Glutamatergic neuron (in vitro differentiated cells): Measurements from ENCODE around the gene ARGLU1. TPM values are rescaled to one million over a fixed set of nuclear protein-coding genes. Genes with fewer than 3 reads are reported as not detected.

Source experiments
- DNase-seq: peaks from one replicate; pipeline ENCODE4 v3.0.0; 2022
- H3K27ac Mint-ChIP-seq: one replicate; pipeline ENCODE4 v1.8.0; 2020; ENCODE audit warnings: mild to moderate bottlenecking, mixed read lengths, inconsistent platforms; ENCODE audit not compliant: unreplicated experiment
- H3K27me3 Mint-ChIP-seq: one replicate; pipeline ENCODE4 v1.8.0; 2020; ENCODE audit warnings: mild to moderate bottlenecking, moderate library complexity, mixed read lengths, inconsistent platforms; ENCODE audit not compliant: unreplicated experiment
- H3K36me3 Mint-ChIP-seq: one replicate; pipeline ENCODE4 v1.8.0; 2020; ENCODE audit warnings: mild to moderate bottlenecking, mixed read lengths, inconsistent platforms; ENCODE audit not compliant: unreplicated experiment
- H3K4me1 Mint-ChIP-seq: one replicate; pipeline ENCODE4 v1.8.0; 2020; ENCODE audit warnings: mild to moderate bottlenecking, low read depth, mixed read lengths, inconsistent platforms; ENCODE audit not compliant: unreplicated experiment
- H3K4me3 Mint-ChIP-seq: one replicate; pipeline ENCODE4 v1.8.0; 2020; ENCODE audit warnings: mild to moderate bottlenecking, mixed read lengths, inconsistent platforms; ENCODE audit not compliant: unreplicated experiment
- H3K9me3 Mint-ChIP-seq: one replicate; pipeline ENCODE4 v1.8.0; 2020; ENCODE audit warnings: mild to moderate bottlenecking, moderate library complexity, mixed read lengths, inconsistent platforms; ENCODE audit not compliant: unreplicated experiment
- CTCF ChIP-seq: fragments of 200-600 bp; sonication (generic); IDR thresholded peaks from one replicate; pipeline ENCODE4 v1.5.0; 2021; ENCODE audit not compliant: partially characterized antibody, unreplicated experiment
- total RNA-seq: library from RNA; stranded (reverse); fragmentation: NEBNext Ultra II Directional; extraction: Animal tissue kit (Norgen Biotek cat#: 25700); gene quantifications from one replicate; pipeline ENCODE4 v1.2.1, GENCODE V29; 2021; ENCODE audit not compliant: unreplicated experiment

Gene ARGLU1
- total RNA-seq, 1 donor from 2014 or later = 129 TPM

GRCh38 chr13:106499113-106499512 lies 68.8 kb downstream of the ARGLU1 start:
- H3K27ac Mint-ChIP-seq = no peak overlapping the region
- DNase-seq = no peak
- H3K9me3 Mint-ChIP-seq = peaks cover 2% of the 10 kb centered on the region
- no peak for TF ChIP-seq CTCF
- H3K36me3 Mint-ChIP-seq = no peaks in the 10 kb centered on the region
- H3K4me1 Mint-ChIP-seq = peaks cover 24% of the 10 kb centered on the region
- H3K27me3 Mint-ChIP-seq = no peaks in the 10 kb centered on the region
- no peak overlapping the region for H3K4me3 Mint-ChIP-seq

- H3K36me3 Mint-ChIP-seq = no peaks in the 10 kb centered on the region
- H3K9me3 Mint-ChIP-seq = peaks cover 2% of the 10 kb centered on the region
- no peak overlapping the region for H3K4me3 Mint-ChIP-seq
- H3K27ac Mint-ChIP-seq = no peak overlapping the region
- H3K27me3 Mint-ChIP-seq = no peaks in the 10 kb centered on the region
- no peak for TF ChIP-seq CTCF
- H3K4me1 Mint-ChIP-seq = peaks cover 23% of the 10 kb centered on the region
- DNase-seq = no peak
Measured at GRCh38 chr13:106498571-106498970, 69.4 kb downstream of the ARGLU1 start.

GRCh38 chr13:106498158-106498557 lies 69.8 kb downstream of the ARGLU1 start:
- DNase-seq = no peak
- Mint-ChIP-seq H3K4me1 (peaks cover 22% of the 10 kb centered on the region), H3K27me3 (no peaks in the 10 kb centered on the region), H3K9me3 (peaks cover 2% of the 10 kb centered on the region), H3K27ac (no peak overlapping the region), H3K4me3 (no peak overlapping the region), H3K36me3 (no peaks in the 10 kb centered on the region)
- TF ChIP-seq CTCF = no peak

- Mint-ChIP-seq H3K4me3 (no peak overlapping the region), H3K9me3 (peaks cover 2% of the 10 kb centered on the region), H3K27ac (no peak overlapping the region), H3K36me3 (no peaks in the 10 kb centered on the region), H3K27me3 (no peaks in the 10 kb centered on the region), H3K4me1 (peaks cover 22% of the 10 kb centered on the region)
- no peak for DNase-seq
- no peak for TF ChIP-seq CTCF
Measured at GRCh38 chr13:106497079-106497478, 70.9 kb downstream of the ARGLU1 start.

- Mint-ChIP-seq H3K4me1 (peaks cover 22% of the 10 kb centered on the region), H3K27me3 (no peaks in the 10 kb centered on the region), H3K4me3 (no peak overlapping the region), H3K36me3 (no peaks in the 10 kb centered on the region), H3K27ac (no peak overlapping the region), H3K9me3 (peaks cover 3% of the 10 kb centered on the region)
- no peak for DNase-seq
- no peak for TF ChIP-seq CTCF
Measured at GRCh38 chr13:106496072-106496997, 71.6 kb downstream of the ARGLU1 start.
